NCI-H748 (cell line): ENCODE measurements around the gene PI4KA.
"Not testable (repeated sequence)": the region's sequence is repeated elsewhere in the genome, so short reads cannot be mapped to it uniquely, and the experiment has no call there.

Experiments used
- DNase-seq: peaks from one replicate; lab custom pipeline; 2025; ENCODE audit not compliant: unreplicated experiment; lab: John Stamatoyannopoulos, UW

Gene PI4KA

DNA sequence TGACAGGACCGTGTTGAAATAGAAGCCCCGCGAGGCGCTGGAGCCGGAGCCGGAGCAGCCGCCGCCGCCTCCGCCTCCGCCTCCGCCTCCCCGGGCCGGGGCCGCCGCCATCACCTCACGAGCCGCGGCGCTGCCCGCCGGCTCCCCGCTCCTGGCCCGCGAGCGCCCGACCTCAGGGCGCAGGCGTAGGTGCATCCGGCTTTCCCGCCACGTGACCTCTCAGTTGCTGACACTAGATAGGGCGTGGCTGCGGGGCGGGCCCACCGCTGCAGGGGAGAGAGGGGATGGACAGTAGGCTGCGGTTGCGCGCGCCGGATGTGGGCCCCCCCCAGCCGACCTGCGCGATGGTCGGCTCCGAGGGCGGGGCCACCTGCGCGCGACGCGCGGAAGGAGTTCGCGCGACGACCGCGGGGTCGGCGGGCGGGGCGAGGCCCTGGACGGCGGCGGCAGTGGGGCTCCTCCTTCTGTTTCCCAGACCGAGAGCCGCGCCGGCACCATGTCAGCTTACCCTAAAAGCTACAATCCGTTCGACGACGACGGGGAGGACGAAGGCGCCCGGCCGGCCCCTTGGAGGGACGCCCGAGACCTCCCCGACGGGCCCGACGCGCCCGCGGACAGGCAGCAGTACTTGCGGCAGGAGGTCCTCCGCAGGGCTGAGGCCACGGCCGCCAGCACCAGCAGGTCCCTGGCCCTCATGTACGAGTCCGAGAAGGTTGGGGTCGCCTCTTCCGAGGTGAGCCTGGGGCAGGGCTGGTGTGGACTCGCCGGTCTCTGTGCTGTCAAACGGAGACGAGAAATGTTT is at the start of gene PI4KA, which contains the start of gene SNAP29:
Gene PI4KA (minus strand): TSS at position 197 of the 802 bp plus-strand sequence. CDS start 86 bp downstream, at position 111.
Gene SNAP29 (plus strand): TSS at position 393 of the 802 bp plus-strand sequence. CDS start 104 bp downstream, at position 497.
- peak; percentile 96 for DNase-seq

GRCh38 chr22:20906387-20906767 is 47.8 kb upstream of the PI4KA start:
- DNase-seq: no peak

GRCh38 chr22:20905415-20906386 is 47.1 kb upstream of the PI4KA start:
- no peak for DNase-seq

DNA sequence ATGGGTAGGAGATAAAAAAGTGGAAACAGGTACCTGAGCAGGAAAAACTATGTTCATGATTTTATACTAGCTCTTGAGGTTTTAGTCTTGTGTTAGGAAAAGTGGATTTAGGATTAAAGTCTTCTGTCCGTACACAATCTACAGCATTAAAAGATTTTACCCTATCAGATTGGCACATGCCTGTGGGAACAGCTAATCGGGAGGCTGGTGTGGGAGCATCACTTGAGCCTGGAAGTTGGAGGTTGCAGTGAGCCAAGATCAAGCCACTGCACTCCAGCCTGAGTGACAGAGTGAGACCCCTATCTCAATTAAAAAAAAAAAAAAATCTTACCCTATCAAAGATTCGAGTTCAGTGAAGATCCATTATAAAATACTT is 46.4 kb upstream of the PI4KA start:
- DNase-seq: no peak

- no peak for DNase-seq
Observed at GRCh38 chr22:20904008-20904979, 45.7 kb upstream of the PI4KA start.

GRCh38 chr22:20903093-20903492 is 44.5 kb upstream of the PI4KA start:
- no peak for DNase-seq

DNA sequence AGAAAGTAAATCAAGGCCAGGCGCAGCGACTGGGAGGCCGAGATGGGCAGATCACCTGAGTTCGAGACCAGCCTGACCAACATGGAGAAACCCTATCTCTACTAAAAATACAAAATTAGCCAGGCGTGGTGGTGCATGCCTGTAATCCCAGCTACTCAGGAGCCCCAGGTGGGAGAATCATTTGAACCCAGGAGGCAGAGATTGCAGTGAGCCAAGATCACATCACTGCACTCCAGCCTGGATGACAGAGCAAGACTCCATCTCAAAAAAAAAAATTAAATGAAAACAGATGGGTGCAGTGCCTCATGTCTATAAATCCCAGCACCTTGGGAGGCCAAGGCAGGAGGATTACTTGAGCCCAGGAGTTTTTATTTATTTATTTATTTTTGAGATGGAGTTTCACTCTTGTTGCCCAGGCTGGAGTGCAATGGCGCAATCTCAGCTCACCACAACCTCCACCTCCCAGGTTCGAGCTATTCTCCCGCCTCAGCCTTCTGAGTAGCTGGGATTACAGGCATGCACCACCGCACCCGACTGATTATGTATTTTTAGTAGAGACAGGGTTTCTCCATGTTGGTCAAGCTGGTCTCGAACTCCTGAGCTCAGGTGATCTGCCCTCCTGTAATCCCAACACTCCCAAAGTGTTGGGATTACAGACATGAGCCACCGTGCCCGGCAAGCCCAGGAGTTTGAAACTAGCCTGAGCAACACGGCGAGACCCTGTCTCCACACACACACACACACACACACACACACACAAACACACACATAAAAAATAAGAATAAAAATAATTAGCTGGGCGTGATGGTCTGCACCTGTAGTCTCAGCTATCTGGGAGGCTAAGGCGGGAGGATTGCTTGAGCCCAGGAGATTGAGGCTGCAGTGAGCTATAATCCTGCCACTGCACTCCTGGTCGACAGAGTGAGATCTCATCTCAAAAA is 42.8 kb upstream of the PI4KA start:
- DNase-seq: not testable (repeated sequence)

DNA sequence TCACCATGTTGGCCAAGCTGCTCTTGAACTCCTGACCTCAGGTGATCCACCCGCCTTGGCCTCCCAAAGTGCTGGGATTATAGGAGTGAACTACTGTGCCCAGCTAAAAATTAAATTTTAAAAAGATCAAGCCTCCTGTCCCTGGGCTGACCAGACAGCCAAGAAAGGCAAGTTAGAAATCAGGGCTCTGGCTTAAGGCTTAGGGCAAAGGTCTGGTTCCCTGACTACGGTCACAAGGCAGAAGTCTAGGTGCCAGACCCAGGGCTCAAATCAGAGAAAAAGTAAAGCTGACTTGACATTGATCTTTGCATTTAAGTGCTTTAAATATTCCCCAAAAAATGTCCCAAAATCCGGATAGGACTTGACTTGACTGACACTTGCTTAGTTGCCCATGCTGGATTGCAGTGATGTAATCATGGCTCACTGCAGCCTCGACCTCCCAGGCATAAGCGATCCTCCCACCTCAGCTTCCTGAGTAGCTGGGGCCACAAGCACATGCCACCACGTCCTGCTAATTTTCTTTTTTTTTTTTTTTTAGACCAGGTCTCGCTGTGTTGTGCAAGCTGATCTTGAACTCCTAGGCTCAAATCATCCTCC is 41.3 kb upstream of the PI4KA start:
- DNase-seq: no peak

DNA sequence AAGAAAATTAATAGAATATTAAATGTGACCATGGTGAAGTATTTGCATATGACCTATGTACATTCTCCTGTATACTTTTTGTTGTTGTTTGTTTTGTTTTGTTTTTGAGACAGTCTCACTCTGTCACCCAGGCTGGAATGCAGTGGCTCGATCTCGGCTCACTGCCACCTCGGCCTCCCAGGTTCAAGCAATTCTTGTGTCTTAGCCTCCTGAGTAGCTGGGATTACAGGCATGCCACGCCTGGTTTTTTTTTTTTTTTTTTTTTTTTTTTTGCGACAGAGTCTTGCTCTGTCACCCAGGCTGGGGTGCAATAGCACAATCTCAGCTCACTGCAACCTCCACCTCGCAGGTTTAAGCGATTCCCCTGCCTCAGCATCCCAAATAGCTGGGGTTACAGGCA is 39.1 kb upstream of the PI4KA start:
- not testable (repeated sequence) for DNase-seq

- no peak for DNase-seq
Observed at GRCh38 chr22:20890975-20891374, 32.4 kb upstream of the PI4KA start.

DNA sequence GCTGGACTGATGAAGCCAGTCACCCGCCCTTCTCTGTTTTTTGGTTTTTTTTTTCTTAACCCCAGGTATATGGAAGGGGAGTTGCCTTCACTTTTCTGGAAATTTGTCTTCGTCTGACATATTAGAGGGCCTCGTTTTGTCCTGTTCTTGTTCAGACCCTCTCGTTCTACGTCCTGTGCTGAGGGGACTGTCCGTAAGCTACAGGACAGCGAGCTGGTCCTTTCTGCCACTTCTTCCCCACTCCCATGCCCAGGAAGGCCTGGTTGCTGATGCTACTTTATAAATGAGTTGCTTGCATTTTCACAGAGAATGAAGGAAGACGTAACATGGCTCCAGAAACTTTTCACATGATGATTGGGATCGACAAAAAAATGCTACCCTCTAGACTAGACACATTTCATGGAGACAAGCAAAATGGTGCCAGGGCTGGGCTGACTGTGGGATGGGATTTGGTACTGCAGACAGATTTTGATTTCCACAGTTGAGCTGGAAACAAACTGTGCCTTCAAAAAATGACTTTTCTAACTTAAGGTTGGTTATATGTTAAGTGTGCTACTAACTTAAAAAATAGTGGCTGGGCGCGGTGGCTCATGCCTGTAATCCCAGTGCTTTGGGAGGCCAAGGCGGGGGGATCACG is 31.4 kb upstream of the PI4KA start:
- DNase-seq: no peak

DNA sequence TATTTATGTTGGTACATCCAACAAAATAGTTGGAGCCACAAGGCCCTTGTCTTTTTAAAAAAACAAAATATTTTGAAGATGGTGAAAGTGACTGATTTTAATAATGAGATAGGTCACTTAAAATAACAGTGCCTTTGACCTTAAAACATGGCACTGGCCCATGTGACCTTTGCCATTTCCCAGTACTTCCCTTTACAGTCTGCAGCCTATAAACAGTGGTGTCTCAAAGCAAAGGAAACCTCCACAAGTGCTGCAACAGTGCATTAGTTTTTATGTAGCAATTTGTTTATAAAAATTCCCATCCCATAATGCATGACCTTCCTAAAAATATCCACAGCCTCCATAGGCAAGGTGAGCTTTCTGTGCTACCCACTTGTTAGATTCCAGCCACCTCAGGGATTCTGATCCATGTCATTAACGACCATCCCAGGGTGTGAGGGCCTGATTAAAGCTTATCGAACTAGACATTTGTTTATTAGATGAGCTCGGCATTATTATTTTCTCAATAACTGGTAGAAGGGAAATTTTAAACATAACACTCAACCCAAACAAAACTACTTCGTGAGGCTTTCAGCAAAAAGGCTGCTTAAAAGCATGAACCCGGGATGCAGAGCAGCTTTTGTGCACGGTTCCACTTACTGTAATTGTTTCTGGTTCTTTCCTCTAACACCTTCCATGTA is 30.6 kb upstream of the PI4KA start:
- DNase-seq: no peak

- DNase-seq: no peak
Observed at GRCh38 chr22:20887375-20887774, 28.8 kb upstream of the PI4KA start.

DNA sequence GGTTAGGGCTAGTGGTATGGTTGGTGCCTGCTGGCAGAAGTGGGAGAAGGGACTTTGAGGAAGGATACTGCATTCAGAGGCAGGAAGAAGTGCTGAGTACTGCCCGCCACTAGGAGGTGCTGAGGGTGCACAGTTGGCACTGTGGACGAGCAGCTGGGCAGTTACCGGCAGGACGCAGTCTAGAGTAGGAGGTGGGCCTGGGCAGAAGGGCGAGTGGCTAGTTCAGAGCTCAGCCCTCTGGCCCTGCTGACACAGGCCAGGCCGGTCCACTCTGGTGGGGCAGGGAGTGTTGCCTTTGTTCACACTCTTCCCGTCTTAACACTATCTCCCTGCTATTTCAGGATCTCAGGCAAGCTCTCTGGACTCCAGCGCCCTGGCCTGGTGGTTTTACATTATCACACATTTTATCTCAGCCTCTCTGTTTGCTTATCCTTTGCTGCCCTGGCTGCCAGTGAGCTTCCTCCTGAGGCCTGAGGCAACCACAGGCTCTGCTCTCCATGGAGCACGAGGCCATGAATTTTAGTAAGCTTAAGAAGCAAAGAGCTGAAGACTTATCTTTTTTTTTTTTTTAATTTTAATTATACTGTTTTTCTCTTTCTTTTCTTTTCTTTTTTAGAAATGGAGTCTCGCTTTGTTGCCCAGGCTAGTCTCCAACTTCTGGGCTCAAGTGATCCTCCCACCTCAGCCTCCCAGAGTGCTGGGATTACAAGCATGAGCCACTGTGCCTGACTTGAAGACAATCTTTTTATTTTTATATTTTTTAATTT is 27.1 kb upstream of the PI4KA start:
- peak; percentile 49 for DNase-seq

- DNase-seq: no peak
Observed at GRCh38 chr22:20885017-20885556, 26.5 kb upstream of the PI4KA start.

GRCh38 chr22:20884454-20884853 is 25.8 kb upstream of the PI4KA start:
- no peak for DNase-seq

- DNase-seq: no peak
Observed at GRCh38 chr22:20882855-20883254, 24.2 kb upstream of the PI4KA start.
